ENCODE measurements around the gene CAVIN2. TPM values are rescaled to one million over a fixed set of nuclear protein-coding genes. Genes with fewer than 3 reads are reported as not detected.

CAVIN2 gene
- total RNA-seq, 2 donors from 2014 or later, result 24.8 to 27.1 TPM

- DNase-seq (ENCODE audit: low spot score), result no peak
- Histone ChIP-seq H3K4me3 (no peak overlapping the region), H3K9me3 (no peaks in the 10 kb centered on the region), H3K27ac (no peak overlapping the region), H3K36me3 (no peaks in the 10 kb centered on the region), H3K27me3 (replicated peaks; ENCODE audit: insufficient read depth) (no peaks in the 10 kb centered on the region), H3K4me1 (replicated peaks) (no peaks in the 10 kb centered on the region)
- intact Hi-C loops (cut with DNase I), result loop anchor here (10.0 kb wide), 1 partner anchor 185 kb away; no protein-coding TSS in a partner anchor
- 73% methylated on average over 4 of the region's 4 CpGs for WGBS
- TF ChIP-seq POLR2AphosphoS5 (IDR thresholded peaks at IDR 0.05), result no peak
- no peak for TF ChIP-seq CTCF (IDR thresholded peaks at IDR 0.05)
- no peak for TF ChIP-seq POLR2A (IDR thresholded peaks at IDR 0.05)
These were observed 22.9 kb upstream of the CAVIN2 start for GRCh38 chr2:191869781-191870180.

- H3K36me3 ChIP-seq, result no peaks in the 10 kb centered on the region
- H3K4me3 ChIP-seq, result no peak overlapping the region
- WGBS, result 59% methylated on average over 6 of the region's 6 CpGs
- intact Hi-C loops (cut with DNase I), result loop anchor here (10.0 kb wide), 1 partner anchor 184 kb away; no protein-coding TSS in a partner anchor
- no peaks in the 10 kb centered on the region for H3K4me1 ChIP-seq (replicated peaks)
- H3K9me3 ChIP-seq, result no peaks in the 10 kb centered on the region
- TF ChIP-seq POLR2A (IDR thresholded peaks at IDR 0.05) (no peak), CTCF (IDR thresholded peaks at IDR 0.05) (peak in 1 of 4 experiments; percentile 16), POLR2AphosphoS5 (IDR thresholded peaks at IDR 0.05) (no peak)
- no peaks in the 10 kb centered on the region for H3K27me3 ChIP-seq (replicated peaks; ENCODE audit: insufficient read depth)
- DNase-seq (ENCODE audit: low spot score), result no peak
- no peak overlapping the region for H3K27ac ChIP-seq
These were observed 22.3 kb upstream of the CAVIN2 start for GRCh38 chr2:191869178-191869577.

- no peak for TF ChIP-seq CTCF (IDR thresholded peaks at IDR 0.05)
- no peak for TF ChIP-seq POLR2A (IDR thresholded peaks at IDR 0.05)
- no peak for TF ChIP-seq POLR2AphosphoS5 (IDR thresholded peaks at IDR 0.05)
- H3K9me3 ChIP-seq, result no peaks in the 10 kb centered on the region
- H3K4me3 ChIP-seq, result no peak overlapping the region
- WGBS, result 55% methylated on average over 1 of the region's 1 CpG
- DNase-seq (ENCODE audit: low spot score), result no peak
- intact Hi-C loops (cut with DNase I), result loop anchor here (10.0 kb wide), 1 partner anchor 183 kb away; no protein-coding TSS in a partner anchor
- no peaks in the 10 kb centered on the region for H3K36me3 ChIP-seq
- H3K27me3 ChIP-seq (replicated peaks; ENCODE audit: insufficient read depth), result no peaks in the 10 kb centered on the region
- H3K27ac ChIP-seq, result peak overlapping the region; percentile 51 to 63
- H3K4me1 ChIP-seq (replicated peaks), result no peaks in the 10 kb centered on the region
These were observed 20.6 kb upstream of the CAVIN2 start for GRCh38 chr2:191867507-191867847.

- Histone ChIP-seq H3K4me1 (replicated peaks) (no peaks in the 10 kb centered on the region), H3K27ac (peak overlapping the region; percentile 51 to 63), H3K36me3 (no peaks in the 10 kb centered on the region), H3K9me3 (no peaks in the 10 kb centered on the region), H3K27me3 (replicated peaks; ENCODE audit: insufficient read depth) (no peaks in the 10 kb centered on the region), H3K4me3 (no peak overlapping the region)
- WGBS, result 9% methylated on average over 7 of the region's 7 CpGs
- peak; percentile 71 for TF ChIP-seq POLR2AphosphoS5 (IDR thresholded peaks at IDR 0.05)
- no peak for TF ChIP-seq CTCF (IDR thresholded peaks at IDR 0.05)
- intact Hi-C loops (cut with DNase I), result loop anchor here (10.0 kb wide), 1 partner anchor 182 kb away; no protein-coding TSS in a partner anchor
- peak; percentile 53 for DNase-seq (ENCODE audit: low spot score)
These were observed 20.0 kb upstream of the CAVIN2 start for GRCh38 chr2:191866675-191867506.

GRCh38 chr2:191866195-191866594, 19.3 kb upstream of the CAVIN2 start:
- no peak for TF ChIP-seq POLR2AphosphoS5 (IDR thresholded peaks at IDR 0.05)
- no peak for TF ChIP-seq POLR2A (IDR thresholded peaks at IDR 0.05)
- TF ChIP-seq CTCF (IDR thresholded peaks at IDR 0.05), result no peak
- no peaks in the 10 kb centered on the region for H3K27me3 ChIP-seq (replicated peaks; ENCODE audit: insufficient read depth)
- H3K4me1 ChIP-seq (replicated peaks), result no peaks in the 10 kb centered on the region
- no peak overlapping the region for H3K4me3 ChIP-seq
- WGBS, result 51% methylated on average over 5 of the region's 5 CpGs
- peak overlapping the region; percentile 51 to 63 for H3K27ac ChIP-seq
- DNase-seq (ENCODE audit: low spot score), result no peak
- H3K36me3 ChIP-seq, result no peaks in the 10 kb centered on the region
- no peaks in the 10 kb centered on the region for H3K9me3 ChIP-seq
- intact Hi-C loops (cut with DNase I), result loop anchor here (10.0 kb wide), 1 partner anchor 181 kb away; no protein-coding TSS in a partner anchor
